SK-N-SH (cell line): ENCODE data around the gene TPST2. TPM values are rescaled to one million over a fixed set of nuclear protein-coding genes. Genes with fewer than 3 reads are reported as not detected.

ENCODE experiments used
- CTCF ChIA-PET: fragments of 300-600, 350-600 bp; formaldehyde crosslinking; extraction: SDS; loops from one replicate; lab custom pipeline; 2021; lab: Yijun Ruan, JAX
- POLR2A ChIA-PET: fragments of 350-600 bp; sonication (Branson Sonifier 250); formaldehyde crosslinking; extraction: SDS; loops from one replicate; lab custom pipeline; 2020; ENCODE audit warnings: antibody characterized with exemption, inconsistent platforms; lab: Yijun Ruan, JAX
- DNase-seq: peaks from one replicate; pipeline ENCODE4 v3.0.0; 2012
- H2AFZ ChIP-seq: fragments of 200-600 bp; sonication (generic); 2 replicates; pipeline ENCODE4 v1.8.1; 2016; ENCODE audit warnings: antibody characterized with exemption, mild to moderate bottlenecking, low read depth
- H3F3A ChIP-seq: fragments of 200-600 bp; sonication (generic); replicated peaks from 2 replicates; pipeline ENCODE3; 2016; ENCODE audit warnings: antibody characterized with exemption, mild to moderate bottlenecking; ENCODE audit not compliant: insufficient read depth
- H3K27ac ChIP-seq, 2 experiments: fragments of 200-500 bp in 1 of 2; fragments of 200-600 bp in 1 of 2; sonication (Bioruptor generic) in 1 of 2; sonication (generic), shearing (Covaris generic) in 1 of 2; 2 replicates each; pipeline versions ENCODE4 v1.5.1 to v1.6.1; 2014 to 2016; ENCODE audit warnings: low read depth in 2 of 2, inconsistent platforms in 1 of 2, low read length in 1 of 2, mild to moderate bottlenecking in 1 of 2, mixed read lengths in 1 of 2
- H3K27me3 ChIP-seq: fragments of 200-600 bp; sonication (generic), shearing (Covaris generic); 2 replicates; pipeline ENCODE4 v1.6.1; 2016; ENCODE audit warnings: mixed run types; ENCODE audit not compliant: insufficient read depth
- H3K36me3 ChIP-seq, 2 experiments: fragments of 200-500 bp in 1 of 2; fragments of 200-600 bp in 1 of 2; sonication (Bioruptor generic) in 1 of 2; sonication (generic) in 1 of 2; replicated peaks in 1 of 2; 2 replicates each; pipeline versions ENCODE3 to v1.5.1; 2014 to 2016; ENCODE audit warnings: low read length in 1 of 2, mild to moderate bottlenecking in 1 of 2; ENCODE audit not compliant: insufficient read depth in 2 of 2, control insufficient read depth in 1 of 2
- H3K4me1 ChIP-seq, 2 experiments: fragments of 200-500 bp in 1 of 2; fragments of 200-600 bp in 1 of 2; sonication (Bioruptor generic) in 1 of 2; sonication (generic), shearing (Covaris generic) in 1 of 2; 2 replicates each; pipeline versions ENCODE4 v1.5.1 to v1.6.1; 2014 to 2016; ENCODE audit warnings: low read depth in 1 of 2, low read length in 1 of 2, mixed run types in 1 of 2; ENCODE audit not compliant: insufficient read depth in 2 of 2, control insufficient read depth in 1 of 2
- H3K4me2 ChIP-seq: fragments of 200-600 bp; sonication (generic), shearing (Covaris generic); 2 replicates; pipeline ENCODE4 v1.6.1; 2017; ENCODE audit warnings: mixed run types
- H3K4me3 ChIP-seq, 2 experiments: fragments of 200-500 bp in 1 of 2; fragments of 200-600 bp in 1 of 2; sonication (Bioruptor generic) in 1 of 2; sonication (generic), shearing (Covaris generic) in 1 of 2; 2 replicates each; pipeline versions ENCODE4 v1.5.1 to v1.8.1; 2014 to 2016; ENCODE audit warnings: low read depth in 2 of 2, inconsistent platforms in 1 of 2, low read length in 1 of 2, mild to moderate bottlenecking in 1 of 2, mixed read lengths in 1 of 2, moderate library complexity in 1 of 2
- H3K79me2 ChIP-seq: fragments of 200-600 bp; sonication (generic); 2 replicates; pipeline ENCODE4 v1.8.1; 2017; ENCODE audit warnings: mild to moderate bottlenecking; ENCODE audit not compliant: insufficient read depth
- H3K9ac ChIP-seq: fragments of 200-600 bp; sonication (generic); 2 replicates; pipeline ENCODE4 v1.6.1; 2017; ENCODE audit warnings: mixed run types
- H3K9me2 ChIP-seq: fragments of 200-600 bp; sonication (generic); 2 replicates; pipeline ENCODE4 v1.6.1; 2017; ENCODE audit warnings: mixed run types
- H3K9me3 ChIP-seq: fragments of 200-600 bp; sonication (generic); 2 replicates; pipeline ENCODE4 v1.6.1; 2017; ENCODE audit warnings: mixed run types, mild to moderate bottlenecking, moderate library complexity
- H4K20me1 ChIP-seq: fragments of 200-600 bp; sonication (generic); 2 replicates; pipeline ENCODE4 v1.6.1; 2017; ENCODE audit warnings: mild to moderate bottlenecking, mixed run types; ENCODE audit not compliant: insufficient read depth
- CHD2 ChIP-seq: fragments of 150-350 bp; IDR thresholded peaks from 2 replicates; pipeline ENCODE4 v1.6.1; 2018; ENCODE audit warnings: low read length; ENCODE audit not compliant: partially characterized antibody
- EP300 ChIP-seq, 2 experiments: IDR thresholded peaks; 2 replicates each; pipeline versions ENCODE4 v1.4.0 to v1.6.1; 2012; ENCODE audit warnings: borderline replicate concordance in 1 of 2, low read depth in 1 of 2, low read length in 1 of 2
- FOSL2 ChIP-seq: IDR thresholded peaks from 2 replicates; pipeline ENCODE4 v1.4.0; 2012; ENCODE audit warnings: low read depth, mild to moderate bottlenecking, moderate library complexity, borderline replicate concordance
- JUND ChIP-seq: IDR thresholded peaks from 2 replicates; pipeline ENCODE4 v1.4.0; 2012
- NFIC ChIP-seq: IDR thresholded peaks from 2 replicates; pipeline ENCODE4 v1.4.0; 2012; ENCODE audit warnings: borderline replicate concordance
- RXRA ChIP-seq: IDR thresholded peaks from 2 replicates; pipeline ENCODE4 v1.4.0; 2012; ENCODE audit warnings: low read depth, mild to moderate bottlenecking, borderline replicate concordance
- SIN3A ChIP-seq: IDR thresholded peaks from 2 replicates; pipeline ENCODE4 v1.6.1; 2012; ENCODE audit warnings: low read depth, mild to moderate bottlenecking, low read length, moderate library complexity, borderline replicate concordance
- TCF12 ChIP-seq: IDR thresholded peaks from 2 replicates; pipeline ENCODE4 v1.4.0; 2012
- YY1 ChIP-seq: IDR thresholded peaks from 2 replicates; pipeline ENCODE4 v1.4.0; 2012; ENCODE audit warnings: low read depth, mild to moderate bottlenecking
- WGBS: methylation state at CpG from one replicate; pipeline ENCODE4 v1.1.6; 2017; ENCODE audit warnings: low lambda C conversion rate; 5-methylcytosine and 5-hydroxymethylcytosine counted together
- polyA plus RNA-seq, 3 experiments: library from polyadenylated mRNA; depleted of rRNA; stranded (reverse); fragments of >200 nt; gene quantifications; 2 replicates each; pipeline ENCODE4 v1.2.3, GENCODE V29; 2012
- TF ChIP-seq, protein P1 (sequence below): IDR thresholded peaks from 2 replicates; pipeline ENCODE4 v1.6.1; 2012; ENCODE audit warnings: mild to moderate bottlenecking, low read depth, low read length, moderate library complexity
- TF ChIP-seq, protein P2 (sequence below): IDR thresholded peaks from 2 replicates; pipeline ENCODE4 v1.4.0; 2012; ENCODE audit warnings: low read depth
- TF ChIP-seq, protein P3 (sequence below): IDR thresholded peaks from 2 replicates; pipeline ENCODE4 v1.4.0; 2012; ENCODE audit warnings: low read depth, borderline replicate concordance
- TF ChIP-seq, protein P4 (sequence below): IDR thresholded peaks from 2 replicates; pipeline ENCODE4; 2012
- TF ChIP-seq, protein P5 (sequence below): fragments of 200-600 bp; sonication (generic); IDR thresholded peaks from 2 replicates; pipeline ENCODE4 v1.6.1; 2017; ENCODE audit warnings: antibody characterized with exemption, mild to moderate bottlenecking, moderate library complexity

The TPST2 gene
- polyA plus RNA-seq, 1 of the 3 experiments (the other 2 are of a cell fraction), result 58.4 TPM

DNA sequence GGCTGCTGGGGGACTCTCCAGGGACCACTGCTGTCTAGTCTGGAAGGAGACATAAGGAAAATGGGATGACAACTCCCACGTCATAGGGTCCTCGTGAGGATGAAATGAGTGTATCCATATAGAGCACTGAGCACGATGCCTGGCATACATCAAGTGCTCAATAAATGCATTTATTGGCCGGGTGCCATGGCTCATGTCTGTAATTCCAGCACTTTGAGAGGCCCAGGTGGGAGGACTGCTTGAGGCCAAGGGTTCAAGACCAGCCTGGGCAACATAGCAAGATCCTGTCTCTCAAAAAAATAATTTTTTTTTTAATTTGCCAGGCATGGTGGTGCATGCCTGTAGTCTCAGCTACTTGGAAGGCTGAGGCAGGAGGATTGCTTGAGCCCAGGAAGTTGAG is 12.2 kb upstream of the TPST2 start:
- ChIA-PET POLR2A (no interaction called here), CTCF (interaction anchor here (1.2 kb wide), 1 partner anchor 16 kb away, joined by 3 read pairs; no protein-coding TSS in a partner anchor)
- Histone ChIP-seq H3K36me3 (no peaks in the 10 kb centered on the region), H3K27me3 (no peaks in the 10 kb centered on the region), H2AFZ (no peak overlapping the region), H3K9me3 (no peaks in the 10 kb centered on the region), H3K27ac (no peak overlapping the region), H3K9ac (no peak overlapping the region), H3K4me1 (peaks cover 0 to 5% of the 10 kb centered on the region in 2 experiments; a peak in 1 of 4 replicates), H4K20me1 (no peaks in the 10 kb centered on the region), H3K9me2 (no peaks in the 10 kb centered on the region), H3K4me3 (no peak overlapping the region), H3F3A (peaks cover 7% of the 10 kb centered on the region), H3K79me2 (no peaks in the 10 kb centered on the region), H3K4me2 (no peak overlapping the region)
- TF ChIP-seq, protein P1, sequence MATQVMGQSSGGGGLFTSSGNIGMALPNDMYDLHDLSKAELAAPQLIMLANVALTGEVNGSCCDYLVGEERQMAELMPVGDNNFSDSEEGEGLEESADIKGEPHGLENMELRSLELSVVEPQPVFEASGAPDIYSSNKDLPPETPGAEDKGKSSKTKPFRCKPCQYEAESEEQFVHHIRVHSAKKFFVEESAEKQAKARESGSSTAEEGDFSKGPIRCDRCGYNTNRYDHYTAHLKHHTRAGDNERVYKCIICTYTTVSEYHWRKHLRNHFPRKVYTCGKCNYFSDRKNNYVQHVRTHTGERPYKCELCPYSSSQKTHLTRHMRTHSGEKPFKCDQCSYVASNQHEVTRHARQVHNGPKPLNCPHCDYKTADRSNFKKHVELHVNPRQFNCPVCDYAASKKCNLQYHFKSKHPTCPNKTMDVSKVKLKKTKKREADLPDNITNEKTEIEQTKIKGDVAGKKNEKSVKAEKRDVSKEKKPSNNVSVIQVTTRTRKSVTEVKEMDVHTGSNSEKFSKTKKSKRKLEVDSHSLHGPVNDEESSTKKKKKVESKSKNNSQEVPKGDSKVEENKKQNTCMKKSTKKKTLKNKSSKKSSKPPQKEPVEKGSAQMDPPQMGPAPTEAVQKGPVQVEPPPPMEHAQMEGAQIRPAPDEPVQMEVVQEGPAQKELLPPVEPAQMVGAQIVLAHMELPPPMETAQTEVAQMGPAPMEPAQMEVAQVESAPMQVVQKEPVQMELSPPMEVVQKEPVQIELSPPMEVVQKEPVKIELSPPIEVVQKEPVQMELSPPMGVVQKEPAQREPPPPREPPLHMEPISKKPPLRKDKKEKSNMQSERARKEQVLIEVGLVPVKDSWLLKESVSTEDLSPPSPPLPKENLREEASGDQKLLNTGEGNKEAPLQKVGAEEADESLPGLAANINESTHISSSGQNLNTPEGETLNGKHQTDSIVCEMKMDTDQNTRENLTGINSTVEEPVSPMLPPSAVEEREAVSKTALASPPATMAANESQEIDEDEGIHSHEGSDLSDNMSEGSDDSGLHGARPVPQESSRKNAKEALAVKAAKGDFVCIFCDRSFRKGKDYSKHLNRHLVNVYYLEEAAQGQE, result no peak
- TF ChIP-seq, protein P2, sequence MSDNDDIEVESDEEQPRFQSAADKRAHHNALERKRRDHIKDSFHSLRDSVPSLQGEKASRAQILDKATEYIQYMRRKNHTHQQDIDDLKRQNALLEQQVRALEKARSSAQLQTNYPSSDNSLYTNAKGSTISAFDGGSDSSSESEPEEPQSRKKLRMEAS, result no peak
- TF ChIP-seq CHD2, result no peak
- TF ChIP-seq EP300 (IDR thresholded peaks at IDR 0.05; ENCODE audit: borderline replicate concordance in 1 of 2, low read depth in 1 of 2, low read length in 1 of 2), result no peak
- TF ChIP-seq, protein P3, sequence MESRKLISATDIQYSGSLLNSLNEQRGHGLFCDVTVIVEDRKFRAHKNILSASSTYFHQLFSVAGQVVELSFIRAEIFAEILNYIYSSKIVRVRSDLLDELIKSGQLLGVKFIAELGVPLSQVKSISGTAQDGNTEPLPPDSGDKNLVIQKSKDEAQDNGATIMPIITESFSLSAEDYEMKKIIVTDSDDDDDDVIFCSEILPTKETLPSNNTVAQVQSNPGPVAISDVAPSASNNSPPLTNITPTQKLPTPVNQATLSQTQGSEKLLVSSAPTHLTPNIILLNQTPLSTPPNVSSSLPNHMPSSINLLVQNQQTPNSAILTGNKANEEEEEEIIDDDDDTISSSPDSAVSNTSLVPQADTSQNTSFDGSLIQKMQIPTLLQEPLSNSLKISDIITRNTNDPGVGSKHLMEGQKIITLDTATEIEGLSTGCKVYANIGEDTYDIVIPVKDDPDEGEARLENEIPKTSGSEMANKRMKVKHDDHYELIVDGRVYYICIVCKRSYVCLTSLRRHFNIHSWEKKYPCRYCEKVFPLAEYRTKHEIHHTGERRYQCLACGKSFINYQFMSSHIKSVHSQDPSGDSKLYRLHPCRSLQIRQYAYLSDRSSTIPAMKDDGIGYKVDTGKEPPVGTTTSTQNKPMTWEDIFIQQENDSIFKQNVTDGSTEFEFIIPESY, result no peak
- no peak for TF ChIP-seq RXRA
- no peak for TF ChIP-seq FOSL2
- TF ChIP-seq JUND, result no peak
- no peak for TF ChIP-seq NFIC
- TF ChIP-seq SIN3A, result no peak
- TF ChIP-seq, protein P4, sequence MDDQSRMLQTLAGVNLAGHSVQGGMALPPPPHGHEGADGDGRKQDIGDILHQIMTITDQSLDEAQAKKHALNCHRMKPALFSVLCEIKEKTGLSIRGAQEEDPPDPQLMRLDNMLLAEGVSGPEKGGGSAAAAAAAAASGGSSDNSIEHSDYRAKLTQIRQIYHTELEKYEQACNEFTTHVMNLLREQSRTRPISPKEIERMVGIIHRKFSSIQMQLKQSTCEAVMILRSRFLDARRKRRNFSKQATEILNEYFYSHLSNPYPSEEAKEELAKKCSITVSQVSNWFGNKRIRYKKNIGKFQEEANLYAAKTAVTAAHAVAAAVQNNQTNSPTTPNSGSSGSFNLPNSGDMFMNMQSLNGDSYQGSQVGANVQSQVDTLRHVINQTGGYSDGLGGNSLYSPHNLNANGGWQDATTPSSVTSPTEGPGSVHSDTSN, result no peak
- TF ChIP-seq, protein P5, sequence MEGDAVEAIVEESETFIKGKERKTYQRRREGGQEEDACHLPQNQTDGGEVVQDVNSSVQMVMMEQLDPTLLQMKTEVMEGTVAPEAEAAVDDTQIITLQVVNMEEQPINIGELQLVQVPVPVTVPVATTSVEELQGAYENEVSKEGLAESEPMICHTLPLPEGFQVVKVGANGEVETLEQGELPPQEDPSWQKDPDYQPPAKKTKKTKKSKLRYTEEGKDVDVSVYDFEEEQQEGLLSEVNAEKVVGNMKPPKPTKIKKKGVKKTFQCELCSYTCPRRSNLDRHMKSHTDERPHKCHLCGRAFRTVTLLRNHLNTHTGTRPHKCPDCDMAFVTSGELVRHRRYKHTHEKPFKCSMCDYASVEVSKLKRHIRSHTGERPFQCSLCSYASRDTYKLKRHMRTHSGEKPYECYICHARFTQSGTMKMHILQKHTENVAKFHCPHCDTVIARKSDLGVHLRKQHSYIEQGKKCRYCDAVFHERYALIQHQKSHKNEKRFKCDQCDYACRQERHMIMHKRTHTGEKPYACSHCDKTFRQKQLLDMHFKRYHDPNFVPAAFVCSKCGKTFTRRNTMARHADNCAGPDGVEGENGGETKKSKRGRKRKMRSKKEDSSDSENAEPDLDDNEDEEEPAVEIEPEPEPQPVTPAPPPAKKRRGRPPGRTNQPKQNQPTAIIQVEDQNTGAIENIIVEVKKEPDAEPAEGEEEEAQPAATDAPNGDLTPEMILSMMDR, result no peak
- no peak for TF ChIP-seq TCF12
- no peak for TF ChIP-seq YY1
- DNase-seq, result no peak
- whole genome bisulfite sequencing, result 70% methylated on average over 4 of the region's 4 CpGs
